Measurements from ENCODE around the gene HMCN2. TPM values are rescaled to one million over a fixed set of nuclear protein-coding genes. Genes with fewer than 3 reads are reported as not detected.
"Not testable (repeated sequence)": the region's sequence is repeated elsewhere in the genome, so short reads cannot be mapped to it uniquely, and the experiment has no call there.

HMCN2 gene
- total and polyA plus RNA-seq, 5 donors from 2014 or later = not detected

DNA sequence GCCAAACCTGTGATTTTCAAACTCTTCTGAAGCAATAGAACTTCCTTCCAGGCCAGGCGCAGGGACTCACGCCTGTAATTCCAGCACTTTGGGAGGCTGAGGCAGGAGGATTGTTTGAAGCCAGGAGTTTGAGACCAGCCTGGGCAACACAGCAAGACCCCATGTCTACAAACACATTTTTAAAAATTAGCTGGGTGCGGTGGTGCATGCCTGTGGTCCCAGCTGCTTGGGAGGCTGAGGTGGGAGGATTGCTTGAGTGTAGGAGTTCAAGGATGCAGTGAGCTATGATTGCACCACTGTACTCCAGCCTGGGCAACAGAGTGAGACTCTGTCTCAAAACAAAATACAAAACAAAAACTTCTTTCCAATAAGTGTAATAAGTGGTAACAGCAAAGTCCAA lies 136.2 kb downstream of the HMCN2 start:
- H3K4me3 ChIP-seq (ENCODE audit: low read depth, low read length); H3K27ac Mint-ChIP-seq; ATAC-seq (ENCODE audit: low read depth in 2 of 2); H3K4me1 ChIP-seq (ENCODE audit: control insufficient read depth, insufficient read depth, low read length, poor library complexity, severe bottlenecking); H3K27ac ChIP-seq (ENCODE audit: insufficient read depth, low read length, poor library complexity, severe bottlenecking); H3K27me3 ChIP-seq (ENCODE audit: control insufficient read depth, insufficient read depth, low read length); H3K36me3 Mint-ChIP-seq; H3K9me3 ChIP-seq (ENCODE audit: control insufficient read depth in 2 of 2, low read length in 2 of 2); H3K36me3 ChIP-seq (ENCODE audit: control insufficient read depth, insufficient read depth, low read length); H3K27me3 Mint-ChIP-seq; H3K4me3 Mint-ChIP-seq; H3K4me1 Mint-ChIP-seq; DNase-seq; H3K9me3 Mint-ChIP-seq: not testable (repeated sequence)

DNA sequence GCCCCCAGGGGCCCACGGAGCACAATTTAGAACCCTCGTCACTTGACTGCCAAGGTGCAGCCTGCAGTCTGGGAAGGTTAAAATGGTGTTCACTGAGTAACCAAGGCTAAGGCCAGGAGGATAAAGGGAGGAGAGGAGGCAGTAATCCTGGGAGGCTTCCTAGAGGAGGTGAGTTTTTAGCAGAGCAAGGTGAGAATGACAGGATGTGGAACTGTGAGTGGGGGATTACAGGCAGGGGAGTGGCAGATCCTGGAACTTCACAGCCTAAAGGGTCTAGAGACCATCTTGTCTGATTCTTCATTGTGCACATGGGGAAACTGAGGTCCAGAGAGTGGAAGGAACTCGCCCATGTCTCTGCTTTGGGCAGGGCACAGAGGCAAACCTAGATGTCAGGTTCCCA lies 136.7 kb downstream of the HMCN2 start:
- Mint-ChIP-seq H3K4me1 (no peaks in the 10 kb centered on the region), H3K4me3 (no peak overlapping the region), H3K36me3 (no peaks in the 10 kb centered on the region), H3K9me3 (peaks cover 0 to 1% (median 0%) of the 10 kb centered on the region in 7 donors), H3K27me3 (no peaks in the 10 kb centered on the region), H3K27ac (no peak overlapping the region)
- ATAC-seq (ENCODE audit: low read depth in 2 of 2) (no peak), DNase-seq (no peak)
- Histone ChIP-seq H3K4me3 (ENCODE audit: low read depth, low read length) (no peak overlapping the region), H3K27me3 (ENCODE audit: control insufficient read depth, insufficient read depth, low read length) (no peaks in the 10 kb centered on the region), H3K9me3 (ENCODE audit: control insufficient read depth in 2 of 2, low read length in 2 of 2) (no peaks in the 10 kb centered on the region), H3K27ac (ENCODE audit: insufficient read depth, low read length, poor library complexity, severe bottlenecking) (no peak overlapping the region), H3K36me3 (ENCODE audit: control insufficient read depth, insufficient read depth, low read length) (no peaks in the 10 kb centered on the region), H3K4me1 (ENCODE audit: control insufficient read depth, insufficient read depth, low read length, poor library complexity, severe bottlenecking) (no peaks in the 10 kb centered on the region)

DNA sequence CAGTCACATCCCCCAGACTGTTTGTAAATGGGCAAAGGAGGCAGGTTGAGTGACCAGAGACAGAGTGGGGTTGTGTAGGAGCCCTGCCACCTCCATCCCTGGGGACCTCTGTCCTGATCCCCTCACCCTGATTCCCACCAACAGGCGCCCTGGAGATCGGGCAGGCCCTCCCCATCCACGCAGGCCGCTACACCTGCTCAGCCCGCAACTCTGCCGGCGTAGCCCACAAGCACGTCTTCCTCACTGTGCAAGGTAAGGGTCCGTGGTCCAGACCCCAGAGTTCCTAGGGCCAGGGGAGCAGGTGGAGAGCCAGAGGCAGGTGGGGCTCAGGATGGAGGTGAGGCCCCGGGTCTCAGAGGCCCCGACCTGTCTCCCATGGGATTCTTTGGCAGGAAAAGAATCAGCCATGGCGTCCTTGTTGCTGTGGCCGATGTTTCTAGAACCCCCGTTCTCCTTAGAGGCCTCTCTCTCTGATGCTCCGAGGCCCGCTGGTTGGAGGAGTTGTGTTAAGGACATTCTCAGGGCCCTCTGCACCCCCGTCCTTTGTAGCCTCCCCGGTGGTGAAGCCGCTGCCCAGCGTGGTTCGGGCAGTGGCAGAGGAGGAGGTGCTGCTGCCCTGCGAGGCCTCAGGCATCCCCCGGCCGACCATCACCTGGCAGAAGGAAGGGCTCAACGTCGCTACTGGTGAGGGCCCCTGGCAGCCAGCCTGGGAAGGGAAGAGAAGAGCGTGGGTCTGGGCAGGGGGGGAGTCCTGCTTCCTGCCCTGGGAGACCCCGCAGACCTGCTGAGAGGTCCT lies 137.3 kb downstream of the HMCN2 start:
- ATAC-seq (ENCODE audit: low read depth in 2 of 2) (no peak), DNase-seq (no peak)
- no peaks in the 10 kb centered on the region for H3K36me3 ChIP-seq (ENCODE audit: control insufficient read depth, insufficient read depth, low read length)
- H3K9me3 Mint-ChIP-seq = peaks cover 0 to 1% (median 0%) of the 10 kb centered on the region in 7 donors
- no peaks in the 10 kb centered on the region for H3K9me3 ChIP-seq (ENCODE audit: control insufficient read depth in 2 of 2, low read length in 2 of 2)
- no peaks in the 10 kb centered on the region for H3K4me1 Mint-ChIP-seq
- no peak overlapping the region for H3K27ac Mint-ChIP-seq
- no peaks in the 10 kb centered on the region for H3K27me3 Mint-ChIP-seq
- no peak overlapping the region for H3K27ac ChIP-seq (ENCODE audit: insufficient read depth, low read length, poor library complexity, severe bottlenecking)
- H3K36me3 Mint-ChIP-seq = no peaks in the 10 kb centered on the region
- no peak overlapping the region for H3K4me3 Mint-ChIP-seq
- no peaks in the 10 kb centered on the region for H3K27me3 ChIP-seq (ENCODE audit: control insufficient read depth, insufficient read depth, low read length)
- H3K4me1 ChIP-seq (ENCODE audit: control insufficient read depth, insufficient read depth, low read length, poor library complexity, severe bottlenecking) = no peaks in the 10 kb centered on the region
- no peak overlapping the region for H3K4me3 ChIP-seq (ENCODE audit: low read depth, low read length)

DNA sequence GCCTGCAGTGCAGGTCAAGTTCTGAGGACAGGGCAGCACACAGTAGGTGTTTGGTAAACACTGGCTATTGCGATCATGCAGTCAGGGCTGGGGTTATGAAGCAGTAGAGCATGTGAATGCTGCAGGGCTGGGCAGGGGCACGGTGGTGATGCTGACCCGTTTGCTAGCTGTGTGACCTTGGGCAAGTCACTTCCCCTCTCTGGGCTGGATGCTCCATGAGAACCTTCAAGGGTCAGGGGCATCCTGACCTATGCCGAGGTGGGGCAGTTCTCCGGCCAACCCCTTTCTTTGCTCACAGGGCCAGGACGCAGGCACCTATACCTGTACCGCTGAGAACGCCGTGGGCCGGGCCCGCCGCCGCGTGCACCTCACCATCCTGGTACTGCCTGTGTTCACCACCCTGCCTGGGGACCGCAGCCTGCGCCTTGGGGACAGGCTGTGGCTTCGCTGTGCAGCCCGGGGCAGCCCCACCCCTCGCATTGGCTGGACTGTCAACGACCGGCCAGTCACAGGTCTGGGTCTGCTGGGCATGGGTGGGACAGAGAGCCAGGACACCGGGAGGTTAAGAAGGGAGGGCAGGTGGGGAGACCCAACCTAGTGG lies 140.2 kb downstream of the HMCN2 start:
- Histone ChIP-seq H3K4me1 (ENCODE audit: control insufficient read depth, insufficient read depth, low read length, poor library complexity, severe bottlenecking) (no peaks in the 10 kb centered on the region), H3K27me3 (ENCODE audit: control insufficient read depth, insufficient read depth, low read length) (no peaks in the 10 kb centered on the region), H3K27ac (ENCODE audit: insufficient read depth, low read length, poor library complexity, severe bottlenecking) (no peak overlapping the region), H3K4me3 (ENCODE audit: low read depth, low read length) (no peak overlapping the region), H3K36me3 (ENCODE audit: control insufficient read depth, insufficient read depth, low read length) (no peaks in the 10 kb centered on the region), H3K9me3 (ENCODE audit: control insufficient read depth in 2 of 2, low read length in 2 of 2) (no peaks in the 10 kb centered on the region)
- DNase-seq (no peak), ATAC-seq (ENCODE audit: low read depth in 2 of 2) (no peak)
- Mint-ChIP-seq H3K27me3 (no peaks in the 10 kb centered on the region), H3K27ac (no peak overlapping the region), H3K36me3 (no peaks in the 10 kb centered on the region), H3K4me1 (no peaks in the 10 kb centered on the region), H3K4me3 (no peak overlapping the region), H3K9me3 (no peaks in the 10 kb centered on the region)

DNA sequence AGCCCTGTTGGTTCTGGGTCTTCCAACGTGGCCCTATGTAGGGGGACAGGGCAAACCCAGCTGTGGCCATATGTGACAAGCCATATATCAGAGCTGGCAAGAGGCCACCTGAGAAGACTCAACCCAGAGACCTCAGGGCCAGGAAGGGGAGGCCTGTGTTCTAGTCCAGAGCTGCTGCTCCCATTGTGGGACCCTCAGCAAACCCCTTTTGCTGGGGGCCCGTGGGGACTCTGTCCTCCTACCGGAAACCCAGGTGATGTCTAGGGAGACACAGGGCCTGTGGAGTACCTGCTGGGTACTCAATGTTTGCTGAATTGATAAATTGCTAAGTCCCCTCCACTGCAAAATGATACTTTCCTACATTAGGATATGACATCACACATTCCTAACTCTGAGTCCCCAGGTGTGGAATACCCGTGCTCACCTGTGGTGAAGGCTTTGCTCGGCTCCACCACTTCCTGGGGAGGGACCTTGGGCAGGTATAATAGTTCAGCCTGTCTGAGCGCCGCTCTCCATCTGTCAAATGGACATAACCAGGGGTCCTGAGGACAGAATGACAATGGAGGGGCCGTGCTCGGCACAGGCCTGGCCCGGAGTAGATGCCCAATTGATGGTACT lies 140.8 kb downstream of the HMCN2 start:
- Histone ChIP-seq H3K9me3 (ENCODE audit: control insufficient read depth in 2 of 2, low read length in 2 of 2) (no peaks in the 10 kb centered on the region), H3K4me3 (ENCODE audit: low read depth, low read length) (no peak overlapping the region), H3K27ac (ENCODE audit: insufficient read depth, low read length, poor library complexity, severe bottlenecking) (no peak overlapping the region), H3K36me3 (ENCODE audit: control insufficient read depth, insufficient read depth, low read length) (no peaks in the 10 kb centered on the region), H3K27me3 (ENCODE audit: control insufficient read depth, insufficient read depth, low read length) (no peaks in the 10 kb centered on the region), H3K4me1 (ENCODE audit: control insufficient read depth, insufficient read depth, low read length, poor library complexity, severe bottlenecking) (no peaks in the 10 kb centered on the region)
- DNase-seq (no peak), ATAC-seq (ENCODE audit: low read depth in 2 of 2) (no peak)
- no peaks in the 10 kb centered on the region for H3K36me3 Mint-ChIP-seq
- H3K27ac Mint-ChIP-seq = no peak overlapping the region
- no peak overlapping the region for H3K4me3 Mint-ChIP-seq
- H3K27me3 Mint-ChIP-seq = no peaks in the 10 kb centered on the region
- no peaks in the 10 kb centered on the region for H3K4me1 Mint-ChIP-seq
- H3K9me3 Mint-ChIP-seq = no peaks in the 10 kb centered on the region

DNA sequence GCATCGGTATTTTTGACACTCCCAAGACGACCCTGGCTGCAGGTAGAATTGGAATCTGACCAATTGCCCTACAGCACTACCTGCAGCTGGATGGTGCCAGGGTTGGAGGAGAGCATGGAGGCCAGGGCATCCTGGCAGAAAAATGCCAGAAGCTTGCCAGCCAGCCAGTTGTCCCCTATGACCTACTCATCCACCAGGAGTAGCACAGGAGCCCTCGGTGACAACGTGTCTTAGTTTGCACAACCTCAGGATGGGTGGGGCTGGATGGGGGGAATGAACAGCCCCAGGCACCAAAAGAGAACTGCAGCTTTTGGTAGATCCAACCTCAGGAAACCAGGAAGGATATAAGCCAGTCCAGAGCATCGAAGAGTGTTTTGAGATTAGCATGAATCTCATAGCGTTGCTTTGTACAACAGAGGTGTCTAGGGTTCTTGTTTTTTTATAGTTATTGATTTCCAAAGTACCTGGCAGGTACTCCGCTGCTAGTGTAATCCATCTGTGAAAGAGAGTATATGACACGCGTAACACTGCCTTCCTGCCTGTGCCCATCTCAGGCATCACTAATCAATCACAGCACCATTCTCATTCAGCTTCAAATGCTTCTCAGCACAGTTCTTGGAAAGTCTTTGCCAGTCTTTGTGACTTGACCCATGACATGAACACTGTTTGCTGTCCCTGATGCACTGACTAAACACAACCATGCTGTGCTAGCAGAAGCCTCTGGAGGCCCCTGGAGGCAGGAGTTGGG lies 142.5 kb downstream of the HMCN2 start:
- H3K36me3 Mint-ChIP-seq = no peaks in the 10 kb centered on the region
- no peaks in the 10 kb centered on the region for H3K4me1 ChIP-seq (ENCODE audit: control insufficient read depth, insufficient read depth, low read length, poor library complexity, severe bottlenecking)
- no peaks in the 10 kb centered on the region for H3K4me1 Mint-ChIP-seq
- no peaks in the 10 kb centered on the region for H3K27me3 Mint-ChIP-seq
- no peak overlapping the region for H3K27ac ChIP-seq (ENCODE audit: insufficient read depth, low read length, poor library complexity, severe bottlenecking)
- H3K9me3 ChIP-seq (ENCODE audit: control insufficient read depth in 2 of 2, low read length in 2 of 2) = no peaks in the 10 kb centered on the region
- no peak overlapping the region for H3K4me3 ChIP-seq (ENCODE audit: low read depth, low read length)
- DNase-seq (no peak), ATAC-seq (ENCODE audit: low read depth in 2 of 2) (no peak)
- H3K27ac Mint-ChIP-seq = no peak overlapping the region
- H3K4me3 Mint-ChIP-seq = no peak overlapping the region
- no peaks in the 10 kb centered on the region for H3K36me3 ChIP-seq (ENCODE audit: control insufficient read depth, insufficient read depth, low read length)
- no peaks in the 10 kb centered on the region for H3K27me3 ChIP-seq (ENCODE audit: control insufficient read depth, insufficient read depth, low read length)
- H3K9me3 Mint-ChIP-seq = no peaks in the 10 kb centered on the region

DNA sequence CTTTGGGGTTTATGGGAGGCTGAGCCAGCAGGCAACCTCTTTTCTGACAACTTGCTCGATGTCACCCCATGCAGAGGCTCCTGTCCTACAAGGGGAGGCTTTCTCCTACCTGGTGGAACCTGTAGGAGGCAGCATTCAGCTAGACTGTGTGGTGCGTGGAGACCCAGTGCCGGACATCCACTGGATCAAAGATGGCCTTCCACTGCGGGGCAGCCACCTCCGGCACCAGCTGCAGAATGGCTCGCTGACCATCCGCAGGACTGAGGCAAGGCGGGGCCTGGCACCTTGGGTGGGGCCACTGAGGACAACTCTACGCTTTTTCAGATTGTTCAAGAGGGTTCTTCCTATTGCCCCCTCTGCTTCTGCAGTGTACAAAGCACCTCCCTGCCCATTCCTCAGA lies 143.1 kb downstream of the HMCN2 start:
- no peak overlapping the region for H3K4me3 ChIP-seq (ENCODE audit: low read depth, low read length)
- H3K27ac Mint-ChIP-seq = no peak overlapping the region
- no peak overlapping the region for H3K4me3 Mint-ChIP-seq
- no peaks in the 10 kb centered on the region for H3K36me3 ChIP-seq (ENCODE audit: control insufficient read depth, insufficient read depth, low read length)
- no peak for ATAC-seq (ENCODE audit: low read depth in 2 of 2)
- DNase-seq = no peak
- H3K27ac ChIP-seq (ENCODE audit: insufficient read depth, low read length, poor library complexity, severe bottlenecking) = no peak overlapping the region
- H3K36me3 Mint-ChIP-seq = no peaks in the 10 kb centered on the region
- H3K4me1 ChIP-seq (ENCODE audit: control insufficient read depth, insufficient read depth, low read length, poor library complexity, severe bottlenecking) = no peaks in the 10 kb centered on the region
- no peaks in the 10 kb centered on the region for H3K4me1 Mint-ChIP-seq
- no peaks in the 10 kb centered on the region for H3K9me3 Mint-ChIP-seq
- H3K27me3 ChIP-seq (ENCODE audit: control insufficient read depth, insufficient read depth, low read length) = no peaks in the 10 kb centered on the region
- H3K27me3 Mint-ChIP-seq = no peaks in the 10 kb centered on the region
- no peaks in the 10 kb centered on the region for H3K9me3 ChIP-seq (ENCODE audit: control insufficient read depth in 2 of 2, low read length in 2 of 2)
